ENCODE measurements around the gene CTDSPL.

Gene CTDSPL

DNA sequence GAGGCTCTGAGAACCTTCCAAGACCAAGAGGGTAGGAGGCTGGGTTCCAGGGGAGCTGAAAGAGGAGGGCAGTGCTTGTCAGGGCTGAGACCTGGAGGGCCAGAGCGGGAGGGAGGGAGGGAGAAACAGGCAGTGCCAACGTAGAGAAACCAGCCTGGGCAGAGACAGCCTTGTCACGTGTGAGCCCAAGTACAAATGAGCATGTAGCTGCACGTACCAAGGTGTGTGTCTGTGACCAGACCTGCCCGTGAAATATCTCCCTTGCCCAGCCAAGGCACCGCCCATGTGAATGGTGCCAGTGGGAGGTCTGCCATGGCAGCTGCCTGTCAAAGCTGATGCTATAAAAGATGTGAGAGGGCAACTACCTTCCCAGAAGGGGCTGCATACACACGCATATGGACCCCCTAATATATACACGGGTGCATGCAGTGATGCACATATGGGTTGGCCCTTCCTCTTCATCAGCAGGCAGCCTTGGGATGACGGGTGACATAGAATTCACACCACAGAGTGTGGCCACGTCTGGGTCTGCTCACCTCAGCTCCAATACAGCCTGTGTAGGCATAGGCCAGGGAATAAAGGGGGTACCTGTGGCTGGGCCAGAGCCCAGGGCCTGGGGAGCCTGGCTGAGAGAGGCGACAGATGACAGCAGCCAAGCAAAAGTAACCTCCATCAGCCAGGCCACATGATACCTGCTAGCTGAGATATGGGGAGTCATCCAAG, 7.8 kb upstream of the CTDSPL start:
- DNase-seq (ENCODE audit: low read depth): no peak

GRCh38 chr3:37855363-37855970, 6.2 kb upstream of the CTDSPL start:
- peak; percentile 61 for DNase-seq (ENCODE audit: low read depth)

- DNase-seq (ENCODE audit: low read depth): no peak
Measured at GRCh38 chr3:37856381-37856780, 5.3 kb upstream of the CTDSPL start.

- DNase-seq (ENCODE audit: low read depth): no peak
Measured at GRCh38 chr3:37858742-37859141, 2.9 kb upstream of the CTDSPL start.

DNA sequence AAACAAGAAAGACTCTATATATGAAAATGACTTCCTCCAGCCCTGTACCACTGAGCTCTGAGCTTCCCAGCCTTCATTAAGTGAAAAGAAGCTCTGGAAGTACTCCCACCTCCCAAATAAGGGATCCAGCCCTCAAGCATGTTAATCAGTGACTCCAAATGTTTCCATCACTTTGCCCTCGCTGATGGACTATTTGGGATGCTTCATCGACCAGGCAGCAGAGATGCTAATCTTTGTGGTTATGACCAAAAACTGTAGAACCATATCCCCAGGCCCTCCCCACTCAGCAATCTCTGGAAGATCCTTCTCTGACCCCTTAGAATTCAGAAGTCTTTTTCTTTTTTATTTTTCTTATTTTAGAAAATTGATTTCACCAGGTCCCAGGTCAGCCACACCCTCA, 2.3 kb upstream of the CTDSPL start:
- DNase-seq (ENCODE audit: low read depth): no peak

DNA sequence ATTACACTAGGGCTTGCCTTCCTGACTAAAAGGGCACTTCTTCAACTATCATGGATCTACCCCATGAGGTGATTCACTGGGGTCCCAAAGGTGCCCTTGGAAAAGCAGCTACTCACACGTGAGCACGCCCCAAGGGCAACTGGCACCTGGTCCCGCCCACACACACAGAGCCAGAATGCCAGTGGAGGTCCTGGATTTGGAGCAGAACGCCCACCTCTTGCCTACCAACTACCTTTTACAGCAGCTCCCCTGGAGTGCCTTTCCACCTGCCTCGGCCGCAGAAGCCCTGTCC, 1.8 kb upstream of the CTDSPL start:
- no peak for DNase-seq (ENCODE audit: low read depth)

DNA sequence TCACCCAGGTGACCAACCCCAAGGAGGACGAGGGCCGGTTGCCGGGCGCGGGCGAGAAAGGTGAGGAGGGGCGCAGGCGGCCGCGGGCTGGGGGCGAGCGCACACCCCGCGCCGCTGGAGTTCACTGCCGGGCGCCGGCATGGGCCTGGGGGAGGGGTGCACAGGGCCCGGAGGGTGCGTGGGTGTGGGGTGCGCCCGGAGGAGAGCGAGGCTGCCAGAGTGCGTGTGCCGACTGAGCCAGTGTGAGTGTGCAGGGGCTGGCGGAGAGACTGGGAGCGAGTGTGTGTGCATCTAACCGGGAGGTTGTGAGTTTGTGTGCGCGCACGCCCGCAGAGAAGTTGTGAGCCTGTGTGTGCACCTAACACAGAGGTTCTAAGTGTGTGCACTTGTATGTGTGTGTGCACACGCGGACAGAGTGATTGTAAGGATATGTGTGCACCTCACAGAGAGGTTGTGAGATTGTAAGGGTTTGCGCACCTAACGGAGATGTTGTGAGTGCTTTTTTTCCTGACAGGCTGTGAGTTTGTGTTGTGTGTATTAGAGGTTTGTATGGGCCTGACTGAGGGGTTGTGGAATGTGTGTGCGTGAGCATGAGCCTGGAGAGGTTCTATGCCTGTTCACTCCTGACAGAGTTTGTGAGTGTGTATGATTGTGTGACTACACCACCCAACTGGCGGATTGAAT, 681 bp downstream of the CTDSPL start:
- DNase-seq (ENCODE audit: low read depth): no peak

DNA sequence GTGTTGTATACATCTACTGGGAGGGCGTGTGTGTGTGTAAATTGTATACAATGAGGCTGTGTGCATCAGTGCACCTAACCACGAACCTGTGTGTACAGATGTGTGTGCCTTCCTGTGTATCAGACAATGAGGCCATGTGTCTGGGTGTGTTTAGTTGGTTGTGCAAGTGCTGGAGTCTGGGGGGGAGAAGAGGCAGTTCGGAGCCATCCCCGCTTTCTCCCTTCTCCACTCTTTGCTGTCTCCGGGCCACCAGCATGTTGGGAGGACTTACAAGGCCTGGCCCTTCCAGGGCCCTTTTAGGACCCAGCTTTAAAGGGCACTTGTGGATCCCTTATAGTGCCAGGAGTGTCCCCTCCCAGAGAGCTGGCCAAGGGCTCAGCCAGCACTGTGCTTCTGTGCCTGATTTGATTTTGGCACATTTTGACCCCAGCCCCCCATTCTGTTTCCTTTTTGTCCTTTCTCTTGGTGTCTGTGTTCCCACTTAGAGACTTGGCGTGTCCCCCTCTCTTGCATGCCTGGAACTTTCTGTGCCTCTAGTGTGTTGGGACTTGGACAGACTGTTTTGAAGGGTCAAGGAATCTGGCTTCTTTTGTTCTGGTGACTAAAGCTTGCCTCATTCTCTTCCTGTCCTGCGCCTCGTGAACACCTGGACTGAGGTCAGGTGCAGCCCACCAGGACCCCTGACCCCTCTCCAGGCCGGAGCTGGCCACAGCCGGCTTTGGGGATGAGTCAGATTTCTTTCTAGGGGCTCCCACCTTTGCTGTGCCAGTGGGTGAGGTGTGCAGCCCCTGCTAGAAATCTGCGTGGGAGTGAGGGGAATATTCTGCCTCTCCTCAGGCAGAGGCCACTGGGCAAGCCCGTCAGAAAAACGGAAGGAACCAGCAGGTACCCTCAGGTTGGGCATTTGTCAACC, 1.5 kb downstream of the CTDSPL start:
- no peak for DNase-seq (ENCODE audit: low read depth)

DNA sequence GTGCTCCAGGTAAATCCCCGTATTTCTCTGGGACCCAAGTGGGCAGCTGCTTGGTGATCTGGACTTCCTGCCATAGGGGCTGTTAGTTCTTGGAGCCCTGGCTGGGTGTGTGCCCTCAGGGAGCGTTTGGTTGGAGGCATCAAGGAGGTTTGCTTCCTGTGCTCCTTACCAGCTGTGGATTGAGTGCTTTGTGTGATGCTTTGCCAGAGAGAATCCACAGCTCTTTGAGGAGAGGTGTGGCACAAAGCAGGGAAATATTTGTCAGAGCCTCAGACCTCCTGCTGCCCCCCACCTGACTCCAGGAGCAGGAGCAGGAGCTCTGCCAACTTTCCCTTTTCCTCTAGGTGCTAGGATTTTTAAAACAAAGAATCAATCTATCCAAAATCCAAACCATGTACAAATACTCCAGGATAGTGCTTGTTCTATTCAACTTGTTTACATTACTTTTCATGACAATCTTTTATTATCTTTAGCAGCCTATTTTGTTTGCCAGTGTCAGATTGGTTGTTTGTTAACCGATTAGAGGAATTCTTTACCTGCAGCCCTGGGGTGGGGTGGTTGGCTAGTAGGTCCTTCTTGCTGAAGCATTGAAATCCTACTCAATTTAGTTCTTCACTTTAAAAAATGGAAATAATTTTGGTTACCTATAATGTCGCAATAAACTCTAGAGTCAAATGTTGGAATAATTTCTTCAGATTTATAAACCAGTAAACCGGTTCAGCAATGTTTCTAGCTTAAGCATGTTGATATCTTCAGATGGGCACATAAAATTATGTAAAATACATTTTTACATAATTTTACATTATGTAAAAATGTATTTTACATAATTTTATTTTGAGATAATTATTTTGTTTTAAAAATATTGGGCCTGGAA, 2.5 kb downstream of the CTDSPL start:
- no peak for DNase-seq (ENCODE audit: low read depth)

DNA sequence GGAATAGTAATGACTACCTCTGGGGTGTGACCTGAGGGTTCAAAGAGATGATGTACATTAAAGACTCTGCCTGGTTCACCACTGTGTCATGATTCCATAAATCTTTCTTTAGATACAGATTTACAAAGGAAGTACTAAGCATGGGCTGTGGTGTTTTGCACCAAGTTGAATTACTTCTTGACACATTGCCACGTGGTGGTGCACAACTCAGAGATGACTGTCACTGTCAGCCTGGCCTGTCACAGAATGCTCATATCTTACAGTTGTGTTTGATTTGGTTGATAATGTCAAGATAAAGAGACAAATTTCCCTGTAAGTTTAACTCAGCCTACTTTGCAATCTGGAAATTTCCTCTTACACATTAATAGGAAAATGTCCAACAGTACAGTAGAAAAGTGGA, 3.2 kb downstream of the CTDSPL start:
- no peak for DNase-seq (ENCODE audit: low read depth)

GRCh38 chr3:37867144-37867543, 5.5 kb downstream of the CTDSPL start:
- no peak for DNase-seq (ENCODE audit: low read depth)

GRCh38 chr3:37871858-37872257, 10.2 kb downstream of the CTDSPL start:
- DNase-seq (ENCODE audit: low read depth): no peak

DNA sequence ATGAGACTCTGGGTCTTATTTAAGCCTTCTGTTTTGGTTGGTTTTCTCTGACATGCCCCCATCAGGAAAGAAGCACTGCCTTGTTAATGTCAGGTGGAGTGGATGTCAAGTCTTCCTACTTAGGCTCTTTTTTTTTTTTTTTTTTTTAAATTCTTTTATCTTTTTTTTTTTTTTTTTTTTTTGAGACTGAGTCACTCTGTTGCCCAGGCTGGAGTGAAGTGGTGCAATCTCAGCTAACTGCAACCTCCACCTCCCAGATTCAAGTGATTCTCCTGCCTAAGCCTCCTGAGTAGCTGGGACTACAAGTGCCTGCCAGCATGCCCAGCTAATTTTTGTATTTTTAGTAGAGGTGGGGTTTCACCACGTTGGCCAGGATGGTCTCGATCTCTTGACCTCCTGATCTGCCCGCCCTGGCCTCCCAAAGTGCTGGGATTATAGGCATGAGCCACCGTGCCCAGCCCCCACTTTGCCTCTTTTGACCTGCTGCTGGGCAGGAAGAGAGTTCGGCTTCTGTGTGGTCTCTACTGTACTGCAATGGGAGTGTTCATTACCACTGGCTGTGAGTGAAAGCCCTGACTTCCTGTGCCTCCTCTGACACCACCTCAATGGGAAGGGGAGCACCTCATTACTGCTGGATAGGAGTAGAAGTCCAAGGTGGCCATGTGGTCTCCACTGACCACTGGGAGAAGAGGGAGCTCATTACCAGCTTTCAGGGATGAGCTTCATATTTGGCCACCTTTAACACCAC, 10.9 kb downstream of the CTDSPL start:
- no peak for DNase-seq (ENCODE audit: low read depth)

DNA sequence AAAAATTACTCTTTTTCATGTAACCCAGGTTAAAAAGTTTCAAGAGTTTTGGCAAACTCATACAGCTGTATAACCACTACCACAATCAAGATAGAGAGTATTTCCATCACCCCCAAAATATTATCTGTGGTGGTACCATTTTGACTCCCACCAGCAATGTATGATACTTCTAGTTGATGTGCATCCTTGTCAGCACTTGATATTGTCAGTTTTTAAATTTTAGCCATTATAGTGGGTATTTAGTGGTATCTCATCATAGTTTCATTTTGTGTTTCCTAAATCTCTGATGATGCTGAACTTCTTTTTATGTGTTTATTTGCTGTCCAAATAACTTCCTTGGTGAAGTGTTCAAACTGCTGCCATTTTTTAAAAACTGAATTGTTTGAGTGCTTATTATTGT, 14.6 kb downstream of the CTDSPL start:
- no peak for DNase-seq (ENCODE audit: low read depth)

- no peak for DNase-seq (ENCODE audit: low read depth)
Measured at GRCh38 chr3:37882711-37883110, 21.0 kb downstream of the CTDSPL start.

DNA sequence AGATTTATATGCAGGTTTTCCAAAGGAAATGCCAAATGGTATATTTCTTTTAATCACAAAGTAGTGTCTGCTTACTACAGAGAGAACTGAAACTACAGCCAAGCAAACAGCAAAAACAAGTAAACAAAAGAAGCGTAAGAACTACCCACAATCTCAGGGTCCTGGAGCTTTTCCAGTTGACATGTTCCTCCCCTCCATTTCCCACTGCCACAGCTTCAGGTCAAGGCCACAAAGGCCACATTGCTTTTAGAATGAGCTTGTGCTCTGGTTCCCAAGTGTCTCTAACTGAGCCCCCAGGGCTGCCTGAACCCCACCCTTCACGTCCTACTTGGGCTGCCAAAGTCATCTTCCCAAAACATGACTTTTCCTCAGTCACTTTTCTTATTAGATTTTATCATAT, 24.1 kb downstream of the CTDSPL start:
- no peak for DNase-seq (ENCODE audit: low read depth)

DNA sequence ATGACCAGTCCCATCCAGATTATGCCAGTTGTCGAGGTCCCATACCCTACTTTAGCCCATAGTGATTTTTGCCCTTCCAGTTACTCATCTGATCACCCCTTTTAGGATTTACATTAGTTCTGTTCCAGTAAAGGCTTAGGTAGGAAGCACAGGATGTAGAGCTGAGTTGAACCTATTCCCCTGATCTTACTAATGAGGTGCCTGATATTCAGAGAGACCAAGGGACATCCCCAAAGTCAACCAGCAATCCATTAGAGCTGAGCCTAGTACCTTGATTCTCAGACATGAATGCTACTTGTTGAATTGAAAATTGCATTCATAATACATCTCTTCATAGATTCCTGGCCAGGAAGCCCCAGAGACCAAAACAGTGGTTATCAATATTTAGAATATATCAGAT, 24.7 kb downstream of the CTDSPL start:
- DNase-seq (ENCODE audit: low read depth): no peak

- DNase-seq (ENCODE audit: low read depth): no peak
Measured at GRCh38 chr3:37887062-37887461, 25.4 kb downstream of the CTDSPL start.

- no peak for DNase-seq (ENCODE audit: low read depth)
Measured at GRCh38 chr3:37887824-37888223, 26.1 kb downstream of the CTDSPL start.

- DNase-seq (ENCODE audit: low read depth): no peak
Measured at GRCh38 chr3:37888421-37888820, 26.7 kb downstream of the CTDSPL start.

DNA sequence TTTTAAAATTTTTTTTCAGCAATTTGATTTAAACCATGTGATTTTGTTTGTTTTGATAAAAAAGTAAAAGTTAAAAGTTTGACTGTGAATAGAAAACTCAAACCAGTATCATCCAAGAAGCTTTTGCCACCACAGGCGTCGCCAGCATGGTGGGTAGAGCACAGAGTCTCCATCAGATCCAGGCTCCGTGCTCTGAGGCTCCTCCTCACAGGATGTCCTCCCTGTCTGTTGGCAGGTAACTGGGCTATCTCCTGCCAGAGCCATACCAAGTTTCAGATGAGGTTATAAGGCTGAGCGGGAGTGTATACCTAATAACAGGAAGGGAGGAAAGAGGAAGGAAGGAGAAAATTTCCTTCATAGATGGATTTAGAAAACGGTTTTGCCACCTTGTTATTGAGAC, 28.8 kb downstream of the CTDSPL start:
- no peak for DNase-seq (ENCODE audit: low read depth)
